Activated naive CD8-positive, alpha-beta T cell treated with anti-CD3 and anti-CD28 coated beads for 36 hours (primary cell): ENCODE data around the gene CDCA8. TPM values are rescaled to one million over a fixed set of nuclear protein-coding genes. Genes with fewer than 3 reads are reported as not detected.

Source experiments
- DNase-seq: peaks from one replicate; pipeline ENCODE4 v3.0.0; 2021
- H3K27ac Mint-ChIP-seq: one replicate; pipeline ENCODE4 v1.8.0; 2022; ENCODE audit warnings: mild to moderate bottlenecking, moderate library complexity, mixed read lengths
- H3K27me3 Mint-ChIP-seq: one replicate; pipeline ENCODE4 v1.8.0; 2022; ENCODE audit warnings: mild to moderate bottlenecking, mixed read lengths
- H3K36me3 Mint-ChIP-seq: one replicate; pipeline ENCODE4 v1.8.0; 2021; ENCODE audit warnings: mild to moderate bottlenecking, mixed read lengths
- H3K4me1 Mint-ChIP-seq: one replicate; pipeline ENCODE4 v1.8.0; 2021; ENCODE audit warnings: mixed read lengths
- H3K4me3 Mint-ChIP-seq: one replicate; pipeline ENCODE4 v1.8.0; 2022; ENCODE audit warnings: mild to moderate bottlenecking, moderate library complexity, mixed read lengths
- H3K9me3 Mint-ChIP-seq: one replicate; pipeline ENCODE4 v1.8.0; 2022; ENCODE audit warnings: mixed read lengths
- total RNA-seq, 2 experiments: library from RNA; stranded (reverse); gene quantifications; one replicate each; pipeline ENCODE4 v1.2.3, GENCODE V29; 2021

The CDCA8 gene
- total RNA-seq, 2 experiments from 2014 or later: 60.7 to 61.9 TPM

DNA sequence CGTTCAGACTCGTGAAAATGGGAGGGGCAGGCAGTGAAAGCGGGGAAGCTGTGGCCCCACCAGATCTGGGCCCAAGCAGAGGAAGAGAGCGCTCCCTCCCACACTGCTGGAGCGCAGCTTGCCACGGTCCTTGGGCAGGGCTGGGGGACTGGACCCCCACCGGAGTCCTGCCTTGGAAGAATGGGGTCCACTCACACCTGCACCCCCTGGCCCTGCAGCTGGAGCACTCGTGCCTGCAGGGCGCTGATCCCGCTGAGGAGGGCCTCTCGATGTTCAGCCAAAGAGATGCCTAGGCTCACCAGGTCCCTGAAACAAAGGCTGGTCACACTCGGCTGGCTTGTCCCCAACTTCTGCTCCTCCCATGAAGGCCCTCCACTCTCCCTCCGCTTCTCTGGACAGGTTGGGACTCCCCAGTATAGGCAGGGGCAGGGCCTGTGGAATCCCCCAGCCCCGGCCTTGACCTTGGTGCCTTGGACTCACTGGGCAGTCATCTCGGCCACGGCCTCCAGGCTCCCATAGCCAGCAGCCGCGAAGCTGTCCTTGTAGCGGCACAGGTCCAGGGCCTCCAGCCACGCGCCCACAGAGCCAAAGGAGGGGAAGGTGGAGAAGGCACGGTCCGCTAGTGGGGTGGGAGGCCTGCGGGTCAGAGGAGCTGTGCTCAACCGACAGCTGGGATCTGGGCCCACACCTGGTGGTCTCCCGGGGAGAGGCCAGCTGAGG lies 26.0 kb downstream of the CDCA8 start:
- no peaks in the 10 kb centered on the region for H3K4me1 Mint-ChIP-seq
- H3K36me3 Mint-ChIP-seq: no peaks in the 10 kb centered on the region
- no peak overlapping the region for H3K4me3 Mint-ChIP-seq
- DNase-seq: no peak
- no peak overlapping the region for H3K27ac Mint-ChIP-seq
- no peaks in the 10 kb centered on the region for H3K27me3 Mint-ChIP-seq
- H3K9me3 Mint-ChIP-seq: no peaks in the 10 kb centered on the region

DNA sequence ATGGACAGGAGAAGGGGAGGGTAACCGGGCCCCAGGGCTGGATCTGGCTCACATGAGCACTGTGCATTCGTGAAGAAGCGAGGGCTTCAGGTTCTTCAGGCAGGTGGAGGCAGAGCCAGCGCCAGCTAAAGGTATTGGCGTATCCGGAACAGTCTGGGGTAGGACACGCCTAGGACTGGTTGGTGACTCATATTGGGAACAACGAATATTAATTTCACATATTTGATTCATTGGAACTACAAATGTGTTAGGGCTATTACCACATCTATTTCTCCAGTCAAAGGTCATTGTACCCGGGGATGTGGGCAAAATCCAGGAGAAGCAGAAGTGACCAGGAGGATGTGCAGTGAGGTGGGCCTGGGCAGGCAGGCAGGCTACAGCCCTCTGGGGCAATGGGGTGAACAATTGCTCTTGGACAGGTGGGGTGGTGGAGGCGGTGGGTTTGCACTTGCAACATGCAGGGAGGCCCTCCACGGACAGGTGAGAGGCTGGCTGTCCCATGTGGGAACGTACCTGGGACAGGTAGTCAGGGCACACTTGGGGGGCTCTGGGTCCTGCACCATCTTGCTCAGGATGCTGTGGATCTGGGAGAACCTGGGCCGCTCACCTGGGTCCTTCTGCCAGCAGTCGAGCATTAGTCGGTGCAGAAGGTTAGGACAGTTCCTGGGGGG lies 26.7 kb downstream of the CDCA8 start:
- Mint-ChIP-seq H3K4me1 (no peaks in the 10 kb centered on the region), H3K36me3 (no peaks in the 10 kb centered on the region), H3K27ac (no peak overlapping the region), H3K27me3 (peaks cover under 1% of the 10 kb centered on the region), H3K9me3 (no peaks in the 10 kb centered on the region), H3K4me3 (no peak overlapping the region)
- no peak for DNase-seq

DNA sequence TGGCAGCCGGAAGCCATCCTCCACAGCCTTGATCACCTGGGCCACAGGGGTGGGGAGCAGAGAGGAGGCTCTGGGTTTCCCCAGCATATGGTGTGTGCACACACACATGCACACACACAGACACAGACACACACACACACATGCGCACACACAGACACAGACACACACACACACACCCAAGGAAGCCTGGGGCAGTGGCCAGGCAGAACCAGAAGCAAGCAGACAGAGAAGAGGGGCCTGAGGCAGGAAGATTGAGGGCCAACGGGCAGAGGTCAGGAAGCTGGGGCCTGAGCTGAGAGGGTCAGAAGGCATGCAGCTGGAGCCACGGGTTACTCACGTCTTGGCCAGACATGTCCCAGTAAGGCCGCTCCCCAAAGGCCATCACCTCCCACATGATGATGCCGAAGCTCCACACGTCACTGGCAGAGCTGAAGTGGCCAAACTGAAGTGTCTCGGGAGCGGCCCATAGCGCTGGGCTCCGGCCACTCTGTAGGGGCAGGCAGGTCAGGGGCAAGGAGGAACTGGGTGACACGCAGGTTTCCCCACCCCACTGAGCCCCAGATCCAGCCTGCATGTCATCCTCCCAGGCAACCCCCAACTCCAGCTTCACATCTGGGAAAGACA lies 27.4 kb downstream of the CDCA8 start:
- no peaks in the 10 kb centered on the region for H3K36me3 Mint-ChIP-seq
- DNase-seq: no peak
- no peaks in the 10 kb centered on the region for H3K9me3 Mint-ChIP-seq
- H3K4me3 Mint-ChIP-seq: no peak overlapping the region
- no peak overlapping the region for H3K27ac Mint-ChIP-seq
- no peaks in the 10 kb centered on the region for H3K4me1 Mint-ChIP-seq
- H3K27me3 Mint-ChIP-seq: peaks cover 6% of the 10 kb centered on the region

DNA sequence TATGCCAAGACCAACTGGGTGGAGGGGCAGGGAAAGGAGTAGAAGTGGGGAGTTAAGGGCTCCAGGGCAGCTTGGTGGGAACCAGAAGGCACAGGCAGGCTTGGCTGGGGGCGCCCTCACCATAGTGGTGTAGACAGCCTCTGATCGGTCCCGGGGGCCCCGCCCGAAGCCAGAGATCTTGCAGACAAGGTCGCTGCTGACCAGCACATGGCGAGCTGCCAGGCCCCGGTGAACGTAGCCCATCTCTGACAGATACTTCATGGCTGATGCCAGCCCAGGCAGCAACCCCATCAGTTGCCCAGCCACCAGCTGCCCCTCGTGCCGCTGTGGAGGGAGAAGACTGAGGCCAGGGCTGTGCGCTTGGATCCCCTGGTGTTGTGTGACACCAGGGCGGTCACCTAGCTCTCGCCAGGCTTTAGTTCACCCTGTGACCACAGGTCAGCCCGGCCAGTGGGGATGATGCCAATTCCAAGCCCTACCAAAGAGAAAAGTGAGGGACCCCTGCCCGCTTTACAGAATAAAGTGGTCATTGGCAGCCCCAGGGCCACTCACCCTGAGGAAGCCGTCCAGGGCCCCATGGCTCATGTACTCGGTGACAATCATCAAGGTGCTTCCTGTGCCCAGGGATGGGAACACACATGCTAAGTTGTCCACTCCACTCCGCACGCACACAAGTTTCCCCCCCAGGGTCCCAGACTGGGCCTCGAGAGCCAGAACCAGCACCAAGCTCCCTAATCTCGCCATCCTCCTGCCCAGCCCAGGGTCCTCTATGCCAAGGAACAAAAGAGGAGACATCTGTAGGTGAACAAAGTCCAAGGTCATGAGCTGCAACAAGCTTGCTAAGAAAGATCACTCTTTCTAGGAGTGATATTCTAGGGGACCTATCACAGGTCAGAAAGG lies 28.2 kb downstream of the CDCA8 start:
- H3K9me3 Mint-ChIP-seq: no peaks in the 10 kb centered on the region
- H3K27me3 Mint-ChIP-seq: peaks cover 13% of the 10 kb centered on the region
- no peak for DNase-seq
- H3K4me1 Mint-ChIP-seq: no peaks in the 10 kb centered on the region
- no peak overlapping the region for H3K4me3 Mint-ChIP-seq
- no peak overlapping the region for H3K27ac Mint-ChIP-seq
- no peaks in the 10 kb centered on the region for H3K36me3 Mint-ChIP-seq

DNA sequence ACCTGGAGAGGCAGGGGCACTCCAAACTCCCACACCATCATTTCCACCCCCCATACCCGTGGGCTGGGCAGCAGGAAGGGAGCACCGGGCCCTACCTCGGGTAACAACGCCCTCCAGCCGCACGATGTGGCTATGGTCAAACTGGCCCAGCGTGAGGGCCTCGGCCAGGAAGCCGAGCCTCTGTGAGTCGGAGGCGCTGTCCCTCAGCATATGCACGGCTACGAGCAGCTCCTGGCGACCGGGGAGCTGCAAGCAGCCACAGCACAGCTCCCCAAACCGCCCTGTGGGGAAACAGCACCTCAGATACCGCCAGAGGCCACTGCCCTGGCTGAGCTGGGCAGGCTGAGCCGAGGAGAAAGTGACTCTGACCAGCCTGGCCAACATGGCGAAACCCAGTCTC lies 29.2 kb downstream of the CDCA8 start:
- Mint-ChIP-seq H3K27me3 (peaks cover 16% of the 10 kb centered on the region), H3K36me3 (no peaks in the 10 kb centered on the region), H3K4me1 (no peaks in the 10 kb centered on the region), H3K9me3 (no peaks in the 10 kb centered on the region), H3K27ac (no peak overlapping the region), H3K4me3 (no peak overlapping the region)
- DNase-seq: no peak

DNA sequence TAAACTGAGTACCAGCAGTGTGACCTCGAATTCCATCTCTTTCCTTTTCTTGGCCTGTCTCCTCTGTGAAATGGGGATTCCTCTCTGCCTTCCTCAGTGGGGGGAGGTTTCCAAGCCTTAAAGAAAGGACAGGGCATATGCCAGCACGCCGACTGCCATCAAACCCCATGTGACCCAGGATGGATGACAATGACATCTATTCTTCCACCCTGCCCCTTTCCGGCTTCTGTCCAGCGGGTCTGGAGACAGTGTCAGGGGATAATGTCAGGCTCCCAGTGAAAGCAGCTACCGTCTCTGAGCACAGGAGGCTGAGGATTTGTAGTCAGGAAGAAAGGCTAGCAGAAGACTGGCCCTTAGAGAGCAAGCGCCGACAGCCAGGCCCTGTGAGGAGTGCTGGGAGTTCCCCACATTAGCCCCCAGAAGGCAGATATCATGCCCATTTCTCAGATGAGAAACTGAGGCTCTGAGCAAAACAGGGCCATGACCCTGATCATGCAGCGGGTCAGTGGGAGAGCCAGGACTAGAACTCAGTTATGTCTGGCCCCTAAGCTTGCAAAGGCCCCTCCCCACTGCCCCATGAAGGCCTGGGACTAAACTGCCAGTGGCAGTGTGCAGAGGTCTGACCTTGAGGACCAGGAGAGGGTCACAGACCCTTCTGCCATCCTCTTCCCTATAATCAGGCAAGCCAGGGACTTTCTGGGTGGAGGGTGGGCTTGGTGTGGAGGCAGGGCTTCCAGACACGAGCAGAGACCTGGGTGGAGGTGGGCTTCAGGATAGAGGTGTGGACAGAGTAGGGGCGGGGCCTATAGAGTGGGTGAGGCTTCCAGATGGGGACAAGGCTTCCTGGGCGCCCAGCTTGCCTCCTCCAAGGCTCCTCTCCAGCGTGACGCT lies 30.1 kb downstream of the CDCA8 start:
- Mint-ChIP-seq H3K27ac (no peak overlapping the region), H3K36me3 (no peaks in the 10 kb centered on the region), H3K27me3 (peaks cover 16% of the 10 kb centered on the region), H3K4me1 (no peaks in the 10 kb centered on the region), H3K9me3 (no peaks in the 10 kb centered on the region), H3K4me3 (no peak overlapping the region)
- DNase-seq: no peak

DNA sequence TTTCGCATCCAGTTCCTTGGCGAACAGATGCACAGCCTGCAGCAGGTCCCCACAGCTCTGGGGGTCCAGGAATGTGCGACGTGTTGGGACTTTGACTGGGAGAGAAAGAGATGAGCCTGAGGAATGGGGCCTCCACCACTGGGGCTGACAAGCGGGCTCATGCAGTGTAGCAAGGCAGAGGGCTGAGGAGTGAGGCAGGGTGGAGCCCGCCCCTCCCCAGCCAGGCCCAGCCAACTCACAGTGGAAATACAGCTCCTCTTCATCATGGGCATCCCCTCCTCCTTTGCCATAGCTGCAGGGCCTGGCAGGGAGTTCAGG lies 30.7 kb downstream of the CDCA8 start:
- Mint-ChIP-seq H3K4me3 (no peak overlapping the region), H3K9me3 (no peaks in the 10 kb centered on the region), H3K27me3 (peaks cover 16% of the 10 kb centered on the region), H3K27ac (no peak overlapping the region), H3K36me3 (no peaks in the 10 kb centered on the region), H3K4me1 (no peaks in the 10 kb centered on the region)
- DNase-seq: no peak

DNA sequence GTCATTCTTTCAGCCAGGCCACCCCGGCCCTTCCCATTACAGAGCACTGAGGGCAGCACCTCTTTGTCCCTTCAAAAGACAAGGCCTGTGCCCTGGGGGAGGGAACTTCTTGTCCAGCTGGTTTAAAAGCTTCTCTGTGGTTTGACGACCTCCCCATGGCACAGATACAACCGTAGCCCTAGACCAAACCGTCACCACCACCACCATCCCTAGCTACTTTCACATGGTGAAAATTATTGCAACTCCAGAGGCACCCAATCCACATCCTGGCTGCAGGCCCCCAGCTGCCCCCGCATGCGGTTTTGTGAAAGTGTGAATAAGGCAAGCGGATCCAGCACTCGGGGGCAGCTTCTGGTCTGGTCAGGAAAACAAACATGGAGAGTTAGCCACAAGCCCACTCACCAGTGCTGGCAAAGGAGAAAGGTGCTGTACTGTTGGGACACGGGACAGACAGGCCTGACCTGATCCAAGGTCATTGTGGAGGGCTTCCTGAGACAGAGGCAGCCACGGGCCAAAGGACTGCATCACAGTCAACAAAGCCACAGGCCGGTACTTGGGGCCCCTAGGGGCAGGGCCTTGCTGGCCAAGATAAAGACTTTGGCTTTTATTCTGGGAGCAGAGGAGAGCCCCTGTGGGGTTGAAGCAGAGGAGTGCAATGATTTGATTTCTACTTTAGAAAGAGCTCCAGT lies 31.2 kb downstream of the CDCA8 start:
- no peak for DNase-seq
- Mint-ChIP-seq H3K4me3 (no peak overlapping the region), H3K4me1 (no peaks in the 10 kb centered on the region), H3K27me3 (peaks cover 21% of the 10 kb centered on the region), H3K36me3 (no peaks in the 10 kb centered on the region), H3K27ac (no peak overlapping the region), H3K9me3 (no peaks in the 10 kb centered on the region)

DNA sequence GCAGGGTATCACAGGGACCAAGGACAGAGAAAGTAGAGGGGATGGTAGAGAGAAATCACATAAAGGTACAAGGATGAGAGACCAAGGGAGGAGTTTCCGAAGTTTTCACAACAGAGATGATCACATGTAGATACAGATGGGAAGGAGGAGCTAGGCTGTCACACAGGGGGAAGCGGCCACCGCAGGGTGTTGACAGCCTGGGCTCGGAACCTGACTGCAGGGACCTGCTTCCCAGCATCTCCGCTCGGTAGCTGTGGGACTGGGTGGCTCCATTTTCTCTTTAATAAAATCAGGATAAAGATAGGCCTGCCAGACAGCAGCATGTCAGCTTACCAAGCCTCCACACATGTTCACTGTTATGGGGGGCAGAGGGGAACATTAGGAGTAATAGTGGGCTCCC lies 32.3 kb downstream of the CDCA8 start:
- Mint-ChIP-seq H3K4me1 (no peaks in the 10 kb centered on the region), H3K4me3 (no peak overlapping the region), H3K27ac (no peak overlapping the region), H3K36me3 (no peaks in the 10 kb centered on the region), H3K27me3 (peaks cover 24% of the 10 kb centered on the region), H3K9me3 (no peaks in the 10 kb centered on the region)
- DNase-seq: no peak

DNA sequence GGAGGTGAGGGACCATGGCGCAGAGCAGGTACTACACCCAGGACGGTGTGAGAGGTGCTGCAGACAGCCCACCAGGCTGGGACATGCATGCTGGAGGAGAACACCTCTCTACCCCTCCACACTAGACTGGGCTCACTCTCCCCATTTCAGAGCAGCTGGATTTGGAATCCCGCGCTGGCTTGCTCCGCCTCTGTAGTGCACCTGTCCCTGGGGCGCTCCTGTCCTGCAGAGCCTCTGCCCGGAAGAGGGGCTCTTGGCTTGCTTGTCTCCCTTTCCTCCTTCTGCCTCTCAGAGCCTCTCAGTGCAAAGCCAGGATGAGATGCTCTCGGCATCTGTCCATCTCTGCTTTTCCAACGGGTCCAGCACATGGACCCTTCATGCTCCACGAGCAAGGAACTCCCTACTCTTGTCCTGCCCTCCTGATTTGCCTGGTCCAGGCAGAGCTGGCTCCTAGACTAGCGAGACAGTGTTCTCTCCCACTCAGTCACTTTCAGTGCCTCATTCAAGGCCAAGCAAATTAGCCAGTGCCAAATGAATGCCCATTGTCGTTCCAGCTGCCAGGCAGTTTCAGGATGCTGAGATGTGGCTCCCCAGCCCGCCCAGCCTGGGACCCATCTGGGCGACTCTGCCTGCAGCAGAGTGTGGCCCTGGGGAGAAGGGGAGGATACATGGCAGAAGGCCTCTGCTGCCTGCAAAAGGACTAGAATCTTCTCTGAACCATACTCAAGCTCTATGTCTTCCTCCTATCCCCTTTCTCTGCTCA lies 33.7 kb downstream of the CDCA8 start:
- H3K27me3 Mint-ChIP-seq: peaks cover 31% of the 10 kb centered on the region
- H3K36me3 Mint-ChIP-seq: no peaks in the 10 kb centered on the region
- H3K9me3 Mint-ChIP-seq: no peaks in the 10 kb centered on the region
- H3K4me1 Mint-ChIP-seq: no peaks in the 10 kb centered on the region
- H3K27ac Mint-ChIP-seq: no peak overlapping the region
- DNase-seq: no peak
- H3K4me3 Mint-ChIP-seq: no peak overlapping the region

DNA sequence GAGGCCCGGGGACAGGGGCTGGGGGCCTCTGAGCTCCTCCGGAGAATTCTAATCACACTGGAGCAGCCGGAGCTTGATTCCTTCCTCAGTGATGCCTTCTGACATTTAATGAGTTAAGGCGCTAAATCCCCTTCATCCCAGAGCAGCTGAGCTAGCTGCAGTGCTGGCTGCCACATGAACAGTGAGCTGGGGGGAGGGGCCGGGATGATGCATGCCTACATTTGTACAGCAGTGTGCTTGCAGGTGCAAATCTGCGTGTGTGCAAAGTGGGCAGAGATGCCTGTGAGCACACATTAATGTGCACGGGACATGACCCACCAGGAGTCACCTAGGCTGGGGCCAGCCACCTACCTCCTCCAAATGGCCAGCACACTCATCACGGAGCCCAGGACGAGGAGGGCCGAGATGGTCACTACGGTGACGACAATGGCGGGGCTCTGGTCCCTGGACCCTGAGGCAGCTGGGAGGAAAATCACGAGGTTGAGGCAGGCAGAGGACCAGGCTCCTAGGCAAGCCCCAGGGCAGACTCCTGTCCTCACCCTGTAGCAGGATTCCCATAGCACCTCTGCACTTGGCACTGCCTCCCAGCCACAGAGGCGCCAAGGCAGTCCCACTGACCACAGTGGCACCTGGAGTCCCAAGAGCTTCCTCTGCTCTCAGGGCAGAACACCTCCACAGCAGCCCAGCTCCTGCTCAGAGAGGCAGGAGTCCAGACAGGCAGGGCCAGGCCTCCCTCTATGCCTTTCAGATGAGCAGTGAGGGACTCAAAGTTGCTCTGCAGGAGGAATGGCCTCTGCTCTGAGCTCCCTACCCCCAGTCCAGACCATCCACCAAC lies 34.7 kb downstream of the CDCA8 start:
- Mint-ChIP-seq H3K27me3 (peaks cover 32% of the 10 kb centered on the region), H3K4me1 (no peaks in the 10 kb centered on the region), H3K4me3 (no peak overlapping the region), H3K9me3 (no peaks in the 10 kb centered on the region), H3K27ac (no peak overlapping the region), H3K36me3 (no peaks in the 10 kb centered on the region)
- DNase-seq: no peak

DNA sequence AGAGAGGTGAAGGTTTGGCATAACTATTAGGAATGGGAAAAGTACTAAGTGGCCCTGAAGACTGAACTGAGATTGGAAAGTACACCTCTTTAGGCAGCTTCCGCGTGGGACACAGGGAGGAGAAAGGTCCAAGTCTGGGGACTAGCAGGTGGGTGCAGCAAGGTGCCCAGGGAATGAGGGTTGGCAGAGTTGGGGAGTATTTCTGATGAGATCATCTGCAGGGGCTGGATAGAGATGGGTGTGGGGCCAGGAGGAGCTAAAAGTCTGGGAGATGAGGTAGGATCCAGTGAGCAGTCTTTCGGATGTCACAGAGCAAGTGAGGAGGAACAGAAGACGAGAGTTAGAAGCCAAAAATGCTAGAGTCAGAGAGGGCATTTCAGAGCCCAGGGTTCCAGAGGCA lies 36.1 kb downstream of the CDCA8 start:
- Mint-ChIP-seq H3K27me3 (peaks cover 42% of the 10 kb centered on the region), H3K4me3 (no peak overlapping the region), H3K36me3 (no peaks in the 10 kb centered on the region), H3K27ac (no peak overlapping the region), H3K4me1 (no peaks in the 10 kb centered on the region), H3K9me3 (no peaks in the 10 kb centered on the region)
- no peak for DNase-seq

DNA sequence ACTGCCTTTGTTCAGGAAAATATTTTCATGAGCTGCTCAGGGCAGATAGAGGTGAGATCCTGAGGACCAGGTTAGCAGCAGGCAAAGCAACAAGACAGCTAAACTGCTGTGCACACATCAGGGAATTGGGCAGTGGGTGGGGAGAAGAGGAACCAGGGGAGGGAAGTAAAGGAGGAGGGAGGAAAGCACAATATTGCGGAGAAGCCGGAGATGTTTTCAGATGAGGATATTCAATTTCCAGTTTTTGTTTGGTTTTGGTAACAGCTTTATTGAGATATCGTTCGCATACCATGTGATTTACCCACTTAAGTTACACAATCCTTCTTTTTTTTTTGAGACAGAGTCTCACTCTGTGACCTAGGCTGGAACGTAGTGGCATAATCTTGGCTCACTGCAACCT lies 38.1 kb downstream of the CDCA8 start:
- Mint-ChIP-seq H3K27ac (no peak overlapping the region), H3K27me3 (peaks cover 48% of the 10 kb centered on the region)

More for the DNA sequence above, 38.1 kb downstream of the CDCA8 start:
- no peak for DNase-seq
- Mint-ChIP-seq H3K9me3 (no peaks in the 10 kb centered on the region), H3K36me3 (no peaks in the 10 kb centered on the region), H3K4me1 (peaks cover 2% of the 10 kb centered on the region), H3K4me3 (no peak overlapping the region)
